Smooth muscle cell (in vitro differentiated cells): ENCODE results near the gene VAPA. TPM values are rescaled to one million over a fixed set of nuclear protein-coding genes. Genes with fewer than 3 reads are reported as not detected.

Experiments used
- DNase-seq: peaks from one replicate; lab custom pipeline; 2025; ENCODE audit not compliant: unreplicated experiment; lab: John Stamatoyannopoulos, UW
- H2AFZ ChIP-seq: fragments of 200-600 bp; sonication (generic); 2 replicates; pipeline ENCODE4 v1.6.0; 2016; ENCODE audit warnings: antibody characterized with exemption, low read depth, mild to moderate bottlenecking
- H3F3A ChIP-seq: fragments of 200-600 bp; sonication (generic); 2 replicates; pipeline ENCODE4 v1.6.0; 2017; ENCODE audit warnings: antibody characterized with exemption, low read depth
- H3K27ac ChIP-seq: fragments of 200-600 bp; sonication (generic); 2 replicates; pipeline ENCODE4 v1.5.1; 2016; ENCODE audit warnings: low read depth, mild to moderate bottlenecking
- H3K27me3 ChIP-seq: fragments of 200-600 bp; sonication (generic); 2 replicates; pipeline ENCODE4 v1.6.1; 2016; ENCODE audit warnings: low read depth, mild to moderate bottlenecking
- H3K36me3 ChIP-seq: fragments of 200-600 bp; sonication (generic); 2 replicates; pipeline ENCODE4 v1.5.1; 2016; ENCODE audit warnings: low read depth
- H3K4me1 ChIP-seq: fragments of 200-600 bp; sonication (generic); 2 replicates; pipeline ENCODE4 v1.5.1; 2016; ENCODE audit warnings: low read depth
- H3K4me2 ChIP-seq: fragments of 200-600 bp; sonication (generic); 2 replicates; pipeline ENCODE4 v1.6.0; 2016; ENCODE audit warnings: mild to moderate bottlenecking
- H3K4me3 ChIP-seq: fragments of 200-600 bp; sonication (generic); 2 replicates; pipeline ENCODE4 v1.5.1; 2016; ENCODE audit warnings: mild to moderate bottlenecking
- H3K79me2 ChIP-seq: fragments of 200-600 bp; sonication (generic); 2 replicates; pipeline ENCODE4 v1.6.0; 2016; ENCODE audit warnings: low read depth, mild to moderate bottlenecking
- H3K9ac ChIP-seq: fragments of 200-600 bp; sonication (generic); 2 replicates; pipeline ENCODE4 v1.6.0; 2016; ENCODE audit warnings: low read depth
- H3K9me3 ChIP-seq: fragments of 200-600 bp; sonication (generic); replicated peaks from 2 replicates; pipeline ENCODE4 v1.5.1; 2016; ENCODE audit warnings: low read depth
- H4K20me1 ChIP-seq: fragments of 200-600 bp; sonication (generic); 2 replicates; pipeline ENCODE4 v1.6.0; 2016; ENCODE audit warnings: low read depth
- WGBS: methylation state at CpG from one replicate; pipeline ENCODE4 v1.1.7; 2016; ENCODE audit warnings: low lambda C conversion rate; 5-methylcytosine and 5-hydroxymethylcytosine counted together
- polyA plus RNA-seq: library from polyadenylated mRNA; unstranded; fragments of >200 nt; fragmentation: Nextera tagmentation; extraction: Ambion mirVana; gene quantifications from 2 replicates; pipeline ENCODE4 v1.2.1, GENCODE V29; 2016
- total RNA-seq: library from RNA; depleted of rRNA; stranded (reverse); fragments of >200 nt; gene quantifications from 2 replicates; pipeline ENCODE4 v1.2.3, GENCODE V29; 2014
- TF ChIP-seq, protein P1 (sequence below): fragments of 200-600 bp; sonication (generic); IDR thresholded peaks from 2 replicates; pipeline ENCODE4 v1.5.1; 2017; ENCODE audit warnings: borderline replicate concordance, mild to moderate bottlenecking, antibody characterized with exemption; ENCODE audit not compliant: insufficient read depth, poor library complexity, severe bottlenecking

Gene VAPA
- total and polyA plus RNA-seq, 2 experiments from 2014 or later, result 315 to 350 TPM

DNA sequence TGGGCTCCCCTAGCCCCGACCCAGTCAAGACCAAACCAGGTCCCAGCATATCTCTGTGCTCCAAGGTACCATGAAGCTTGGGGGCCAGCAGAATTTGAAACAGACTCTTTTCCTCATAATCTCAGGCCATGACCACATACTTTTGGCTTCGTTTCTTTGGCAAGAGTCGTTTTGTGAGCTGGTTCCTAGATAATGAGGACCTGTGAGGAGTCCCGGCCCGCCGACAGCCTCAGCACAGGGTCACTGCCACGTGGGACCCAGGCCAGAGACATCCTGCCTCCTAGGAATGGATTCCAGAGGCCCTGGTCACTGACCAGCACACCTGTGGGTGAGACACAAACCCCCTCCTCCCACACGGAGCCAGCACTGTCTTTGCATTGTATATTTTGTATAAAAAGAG is 73.5 kb downstream of the VAPA start:
- TF ChIP-seq, protein P1, sequence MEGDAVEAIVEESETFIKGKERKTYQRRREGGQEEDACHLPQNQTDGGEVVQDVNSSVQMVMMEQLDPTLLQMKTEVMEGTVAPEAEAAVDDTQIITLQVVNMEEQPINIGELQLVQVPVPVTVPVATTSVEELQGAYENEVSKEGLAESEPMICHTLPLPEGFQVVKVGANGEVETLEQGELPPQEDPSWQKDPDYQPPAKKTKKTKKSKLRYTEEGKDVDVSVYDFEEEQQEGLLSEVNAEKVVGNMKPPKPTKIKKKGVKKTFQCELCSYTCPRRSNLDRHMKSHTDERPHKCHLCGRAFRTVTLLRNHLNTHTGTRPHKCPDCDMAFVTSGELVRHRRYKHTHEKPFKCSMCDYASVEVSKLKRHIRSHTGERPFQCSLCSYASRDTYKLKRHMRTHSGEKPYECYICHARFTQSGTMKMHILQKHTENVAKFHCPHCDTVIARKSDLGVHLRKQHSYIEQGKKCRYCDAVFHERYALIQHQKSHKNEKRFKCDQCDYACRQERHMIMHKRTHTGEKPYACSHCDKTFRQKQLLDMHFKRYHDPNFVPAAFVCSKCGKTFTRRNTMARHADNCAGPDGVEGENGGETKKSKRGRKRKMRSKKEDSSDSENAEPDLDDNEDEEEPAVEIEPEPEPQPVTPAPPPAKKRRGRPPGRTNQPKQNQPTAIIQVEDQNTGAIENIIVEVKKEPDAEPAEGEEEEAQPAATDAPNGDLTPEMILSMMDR, result no peak
- no peak for DNase-seq
- no peak overlapping the region for H2AFZ ChIP-seq
- H4K20me1 ChIP-seq, result no peaks in the 10 kb centered on the region
- no peaks in the 10 kb centered on the region for H3K9me3 ChIP-seq
- H3K4me3 ChIP-seq, result no peak overlapping the region
- H3K4me2 ChIP-seq, result no peak overlapping the region
- H3K36me3 ChIP-seq, result no peaks in the 10 kb centered on the region
- no peaks in the 10 kb centered on the region for H3F3A ChIP-seq
- H3K27me3 ChIP-seq, result no peaks in the 10 kb centered on the region
- no peaks in the 10 kb centered on the region for H3K4me1 ChIP-seq
- no peak overlapping the region for H3K9ac ChIP-seq
- no peaks in the 10 kb centered on the region for H3K79me2 ChIP-seq
- 72% methylated on average over 8 of the region's 8 CpGs for WGBS
- H3K27ac ChIP-seq, result no peak overlapping the region

GRCh38 chr18:9987931-9988330 is 74.1 kb downstream of the VAPA start:
- no peaks in the 10 kb centered on the region for H3K9me3 ChIP-seq
- no peaks in the 10 kb centered on the region for H3K27me3 ChIP-seq
- DNase-seq, result no peak
- H3K36me3 ChIP-seq, result no peaks in the 10 kb centered on the region
- TF ChIP-seq, protein P1, result no peak
- WGBS, result 94% methylated on average over 12 of the region's 12 CpGs
- no peaks in the 10 kb centered on the region for H3K4me1 ChIP-seq
- no peaks in the 10 kb centered on the region for H4K20me1 ChIP-seq
- H3F3A ChIP-seq, result no peaks in the 10 kb centered on the region
- no peak overlapping the region for H2AFZ ChIP-seq
- no peak overlapping the region for H3K27ac ChIP-seq
- H3K9ac ChIP-seq, result no peak overlapping the region
- no peak overlapping the region for H3K4me2 ChIP-seq
- no peaks in the 10 kb centered on the region for H3K79me2 ChIP-seq
- no peak overlapping the region for H3K4me3 ChIP-seq

DNA sequence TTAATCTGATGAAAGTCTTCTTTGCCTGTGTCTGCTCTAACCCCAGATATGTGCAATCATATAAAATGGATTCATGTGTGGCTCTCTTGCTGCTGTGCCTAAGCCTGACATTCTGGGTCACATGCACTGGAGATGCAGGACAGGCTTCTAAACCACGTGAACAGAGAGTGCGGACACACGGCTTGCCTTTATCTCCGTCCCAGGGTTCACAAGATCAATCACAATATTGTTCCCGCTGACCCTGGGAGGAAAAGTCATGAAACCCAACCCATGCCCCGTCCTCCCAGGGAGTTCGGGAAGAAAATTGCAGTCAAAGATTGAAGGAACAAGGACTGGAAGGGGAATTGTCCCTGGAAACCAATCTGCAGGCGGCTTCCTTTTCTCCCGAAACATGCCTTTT is 74.8 kb downstream of the VAPA start:
- Histone ChIP-seq H3K79me2 (no peaks in the 10 kb centered on the region), H4K20me1 (no peaks in the 10 kb centered on the region), H3F3A (no peaks in the 10 kb centered on the region), H3K27ac (no peak overlapping the region), H3K9me3 (no peaks in the 10 kb centered on the region), H3K4me3 (no peak overlapping the region), H3K36me3 (no peaks in the 10 kb centered on the region), H3K4me2 (peak overlapping the region; percentile 41), H3K27me3 (no peaks in the 10 kb centered on the region), H3K4me1 (no peaks in the 10 kb centered on the region), H2AFZ (peak overlapping the region; percentile 19), H3K9ac (no peak overlapping the region)
- DNase-seq, result no peak
- TF ChIP-seq, protein P1, result no peak
- WGBS, result 53% methylated on average over 9 of the region's 9 CpGs

DNA sequence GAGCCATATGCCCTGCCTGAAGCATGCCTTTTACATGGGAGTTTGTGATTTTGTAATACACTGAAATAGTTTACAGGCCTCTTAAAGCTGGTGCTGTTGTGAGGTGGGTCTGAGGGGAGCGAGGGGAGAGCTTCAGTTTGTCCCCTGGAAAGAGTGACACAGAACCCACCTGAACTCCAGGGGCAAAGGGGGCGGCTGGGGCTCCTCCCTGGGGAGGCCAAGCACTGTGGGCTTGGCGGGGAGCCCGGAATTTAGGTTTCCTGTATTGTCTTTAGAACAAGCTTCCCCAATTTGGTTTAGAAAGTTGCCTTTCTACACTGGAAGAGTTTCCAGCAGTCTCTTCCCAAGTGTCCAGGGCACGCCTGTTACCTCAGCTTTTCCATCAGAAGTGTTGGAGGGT is 75.7 kb downstream of the VAPA start:
- no peaks in the 10 kb centered on the region for H3K36me3 ChIP-seq
- WGBS, result 88% methylated on average over 5 of the region's 5 CpGs
- H3K4me1 ChIP-seq, result no peaks in the 10 kb centered on the region
- no peaks in the 10 kb centered on the region for H3K27me3 ChIP-seq
- H3K27ac ChIP-seq, result no peak overlapping the region
- no peak overlapping the region for H3K4me3 ChIP-seq
- no peak for DNase-seq
- no peak overlapping the region for H2AFZ ChIP-seq
- TF ChIP-seq, protein P1, result no peak
- H3K9ac ChIP-seq, result no peak overlapping the region
- no peaks in the 10 kb centered on the region for H3F3A ChIP-seq
- H3K9me3 ChIP-seq, result no peaks in the 10 kb centered on the region
- H3K4me2 ChIP-seq, result no peak overlapping the region
- no peaks in the 10 kb centered on the region for H3K79me2 ChIP-seq
- no peaks in the 10 kb centered on the region for H4K20me1 ChIP-seq
